Effector CD8-positive, alpha-beta T cell (primary cell): ENCODE data around the gene DEPDC5.

Experiments used
- DNase-seq: peaks from one replicate; lab custom pipeline; 2025; lab: John Stamatoyannopoulos, UW

The DEPDC5 gene

DNA sequence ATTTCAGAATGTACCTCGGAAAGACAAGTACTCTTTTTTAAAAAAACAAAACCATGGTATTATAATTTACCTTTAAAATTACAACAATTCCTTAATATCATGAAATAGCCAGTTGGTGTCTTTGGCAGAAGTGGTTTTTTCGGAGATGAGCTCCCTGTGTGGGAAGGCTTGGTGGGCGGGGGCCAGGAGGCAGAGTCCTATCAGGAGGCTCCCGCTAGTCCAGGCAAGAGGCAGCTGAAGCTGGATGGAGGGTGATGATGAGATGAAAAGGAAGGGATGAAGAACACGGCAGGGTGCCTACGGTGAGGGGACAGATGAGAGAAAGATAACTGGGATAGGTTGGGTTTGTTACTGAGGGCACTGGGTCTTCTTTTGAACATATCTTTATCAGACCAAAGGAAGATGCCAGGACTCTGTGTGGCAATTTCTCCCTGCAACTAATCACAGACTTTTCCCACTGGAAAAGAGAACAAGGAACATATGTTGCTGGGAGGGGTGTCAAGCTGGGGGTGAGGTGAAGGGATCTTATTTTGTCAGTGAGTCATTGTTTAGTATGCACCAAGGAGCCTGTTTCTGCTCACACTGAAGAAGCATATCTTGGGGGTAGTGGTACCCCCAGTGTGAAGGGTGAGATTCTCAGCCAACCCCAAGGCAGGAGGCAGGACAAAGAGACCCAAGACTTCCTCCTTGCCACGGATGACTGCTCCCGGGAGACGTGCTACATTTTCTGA is 99.0 kb downstream of the DEPDC5 start:
- no peak for DNase-seq

DNA sequence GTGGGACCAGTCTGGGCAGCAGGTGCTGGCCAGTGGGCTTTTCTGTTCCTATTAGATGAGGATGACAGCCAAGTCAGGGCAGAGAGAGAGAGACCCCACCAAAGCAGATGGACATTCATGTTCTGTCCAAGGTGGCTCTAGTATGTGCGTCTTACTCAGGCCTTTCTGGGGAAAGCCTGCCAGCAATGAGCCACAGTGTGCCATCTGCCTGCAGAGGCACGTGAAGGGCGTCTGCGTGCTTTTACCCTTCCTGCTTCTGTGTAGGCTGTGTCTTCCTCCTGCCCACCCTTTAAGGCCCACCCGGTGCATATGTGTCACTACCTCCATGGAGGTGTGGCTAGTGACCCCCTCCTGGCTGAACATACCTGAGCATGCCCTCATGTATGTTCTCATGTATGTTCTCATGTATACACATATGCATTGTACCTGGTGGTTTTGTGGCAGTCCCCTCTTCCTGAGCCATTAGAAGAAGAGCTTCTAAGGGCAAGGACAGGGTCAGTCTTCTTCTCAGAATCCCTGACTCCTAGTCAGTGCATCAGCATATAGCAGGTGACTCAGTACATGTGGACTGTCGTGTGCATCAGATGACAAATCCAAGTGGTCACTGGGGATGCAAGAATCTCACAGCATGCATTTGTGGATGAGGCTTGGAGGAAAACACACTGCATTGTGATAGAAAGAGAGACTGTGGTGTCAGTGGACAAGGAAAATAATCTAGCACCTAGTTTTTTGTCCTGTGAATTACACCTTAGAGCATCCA is 100.1 kb downstream of the DEPDC5 start:
- DNase-seq: no peak

DNA sequence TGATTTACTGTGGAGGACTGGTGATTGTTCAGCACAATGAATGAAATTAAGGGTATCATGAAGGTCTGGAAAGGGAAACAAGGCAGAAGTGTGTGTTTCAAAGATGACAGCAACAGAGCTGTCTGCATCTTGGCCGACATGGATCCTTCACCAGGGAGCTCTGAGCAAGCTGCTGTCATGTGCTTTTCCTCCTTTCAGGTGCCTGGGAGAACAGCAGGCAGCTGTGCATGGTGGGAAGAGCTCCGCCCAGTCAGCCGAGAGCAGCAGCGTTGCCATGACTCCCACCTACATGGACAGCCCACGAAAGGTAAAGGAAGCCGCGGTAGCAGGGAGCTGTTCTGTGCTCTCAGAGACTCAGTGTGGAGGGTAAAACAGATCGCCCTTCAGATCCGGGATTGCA is 103.4 kb downstream of the DEPDC5 start:
- no peak for DNase-seq

DNA sequence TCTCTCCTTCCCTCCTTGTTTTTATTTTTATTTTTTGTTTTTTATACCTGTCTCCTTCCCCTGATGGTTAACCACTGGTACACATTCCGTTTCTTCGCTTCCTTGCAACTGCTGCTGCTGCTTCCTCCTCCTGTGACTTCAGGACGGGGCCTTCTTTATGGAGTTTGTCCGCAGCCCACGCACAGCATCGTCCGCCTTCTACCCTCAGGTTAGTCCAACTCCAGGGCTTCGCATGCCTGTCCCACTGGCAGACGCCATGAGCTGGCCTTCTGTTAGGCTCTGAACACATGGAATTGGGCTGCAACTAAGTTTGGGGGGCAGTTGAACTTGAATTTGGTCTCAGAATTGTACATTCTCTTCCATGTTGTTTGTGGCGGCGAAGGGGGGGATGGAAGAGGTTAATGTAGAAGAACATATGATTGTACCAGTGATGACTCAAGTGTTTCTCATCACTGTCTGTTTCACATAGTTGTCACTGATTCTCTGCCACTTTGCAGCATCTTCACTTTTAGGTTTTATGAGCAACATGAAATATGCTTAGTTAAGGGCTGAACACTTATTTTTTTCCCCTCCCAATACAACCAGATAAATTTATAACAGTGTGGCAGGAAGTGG is 107.5 kb downstream of the DEPDC5 start:
- DNase-seq: no peak

DNA sequence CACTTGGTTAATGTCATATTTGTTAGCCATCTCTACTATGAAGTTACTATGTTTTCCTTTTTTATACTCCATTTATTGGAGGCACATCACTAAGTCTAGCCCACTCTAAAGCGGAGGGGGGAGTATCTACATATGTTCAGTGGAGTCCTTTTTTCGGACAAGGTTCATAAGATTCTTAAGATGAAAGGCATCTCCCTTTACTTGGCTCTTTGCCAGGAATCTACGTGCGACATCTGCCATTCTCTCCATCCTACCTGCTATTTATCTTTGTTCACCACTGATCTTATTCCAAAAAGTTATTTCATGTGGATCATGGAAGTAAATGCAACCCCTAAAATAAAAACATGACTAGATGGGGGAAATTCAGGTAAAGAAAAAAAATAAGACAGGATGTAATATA is 113.1 kb downstream of the DEPDC5 start:
- DNase-seq: no peak

DNA sequence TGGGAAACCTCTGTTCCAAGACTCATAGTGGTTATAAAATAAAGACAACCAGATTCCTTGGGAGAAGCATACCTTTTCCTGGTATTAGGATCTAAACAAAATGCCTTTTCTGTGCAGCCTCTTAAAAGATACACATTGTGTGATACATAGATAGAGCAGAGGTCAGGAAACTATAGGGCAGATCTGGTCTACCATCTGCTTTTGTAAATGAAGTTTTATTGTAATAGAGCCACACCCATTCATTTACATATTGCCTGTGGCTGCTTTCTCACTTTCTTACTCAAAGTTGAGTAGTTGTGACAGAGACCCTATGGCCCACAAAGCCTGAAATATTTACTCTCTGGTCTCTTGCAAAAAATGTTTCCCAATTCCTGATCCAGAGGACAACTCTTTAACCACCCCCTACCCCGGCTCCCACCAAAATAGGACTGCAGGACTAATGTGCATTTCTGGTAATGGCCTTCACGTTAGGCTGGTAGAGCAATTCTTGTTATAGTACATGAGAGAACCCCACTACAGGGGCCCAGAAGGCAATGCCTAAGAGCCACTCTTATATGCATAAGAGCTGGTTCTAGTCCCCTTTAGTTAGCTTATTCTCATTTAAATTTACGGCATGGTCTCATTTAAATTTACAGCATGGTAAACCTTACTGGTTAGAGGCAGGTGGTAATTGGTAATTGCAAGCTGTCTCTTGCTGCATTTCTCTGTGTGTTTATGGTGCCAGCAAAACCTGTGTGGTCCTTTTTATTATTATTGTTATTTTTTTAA is 113.8 kb downstream of the DEPDC5 start:
- no peak for DNase-seq

DNA sequence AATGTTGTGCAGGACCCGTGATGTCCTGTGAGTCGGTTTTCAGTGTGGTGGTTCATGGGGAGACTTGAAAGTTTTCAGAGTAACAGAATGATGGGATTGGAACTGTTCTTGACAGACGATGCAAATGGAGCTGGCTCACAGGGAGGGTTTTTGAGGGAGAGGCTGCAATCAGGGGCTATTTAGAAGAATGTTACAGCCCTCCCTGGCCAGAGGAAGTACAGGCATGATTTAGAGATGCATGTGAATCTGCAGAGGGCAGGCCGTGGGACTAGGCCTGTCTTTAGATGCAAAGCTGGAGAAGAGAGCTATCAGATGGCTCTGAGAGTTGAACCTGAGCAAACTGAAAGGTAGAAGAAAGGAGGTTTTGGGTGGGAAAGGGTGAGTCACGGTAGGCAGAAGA is 115.9 kb downstream of the DEPDC5 start:
- DNase-seq: no peak

DNA sequence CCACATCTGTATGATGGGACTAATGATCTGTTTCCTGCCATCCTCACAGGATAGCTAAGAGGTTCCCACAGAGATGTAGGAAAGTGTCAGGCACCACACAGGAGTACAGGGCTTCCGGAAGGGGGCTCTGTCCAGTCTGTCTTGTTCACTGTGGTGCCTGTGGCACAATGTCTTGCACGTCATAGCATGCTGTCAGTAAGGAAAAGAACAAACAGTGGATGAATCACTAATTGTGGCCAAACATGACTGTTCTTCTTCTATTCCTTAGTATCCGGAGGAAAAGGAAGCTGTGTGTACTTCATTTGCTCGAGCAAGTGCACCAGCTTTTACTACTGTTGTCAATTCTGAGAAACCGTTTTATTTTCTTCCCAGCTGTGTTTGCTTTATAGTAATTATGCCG is 117.1 kb downstream of the DEPDC5 start:
- DNase-seq: no peak

DNA sequence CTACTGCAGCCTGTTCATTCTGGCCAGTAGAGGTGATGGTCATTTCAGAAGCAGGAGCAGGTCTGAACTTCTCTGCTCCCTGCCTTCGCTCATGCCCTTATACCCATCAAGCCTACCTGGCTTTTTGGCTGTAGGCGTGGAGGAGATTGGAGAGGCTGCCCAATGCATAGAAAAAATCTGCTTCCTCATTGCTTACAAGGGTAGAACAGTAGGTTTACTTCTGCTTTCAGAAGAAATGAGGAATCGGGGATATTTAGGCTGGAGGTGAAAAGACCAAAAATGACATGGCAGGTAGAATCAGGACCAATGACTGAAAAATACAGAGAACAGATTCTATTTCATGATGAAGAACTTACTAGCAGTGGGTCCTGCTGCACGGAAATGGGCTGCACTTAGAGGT is 117.7 kb downstream of the DEPDC5 start:
- DNase-seq: no peak

DNA sequence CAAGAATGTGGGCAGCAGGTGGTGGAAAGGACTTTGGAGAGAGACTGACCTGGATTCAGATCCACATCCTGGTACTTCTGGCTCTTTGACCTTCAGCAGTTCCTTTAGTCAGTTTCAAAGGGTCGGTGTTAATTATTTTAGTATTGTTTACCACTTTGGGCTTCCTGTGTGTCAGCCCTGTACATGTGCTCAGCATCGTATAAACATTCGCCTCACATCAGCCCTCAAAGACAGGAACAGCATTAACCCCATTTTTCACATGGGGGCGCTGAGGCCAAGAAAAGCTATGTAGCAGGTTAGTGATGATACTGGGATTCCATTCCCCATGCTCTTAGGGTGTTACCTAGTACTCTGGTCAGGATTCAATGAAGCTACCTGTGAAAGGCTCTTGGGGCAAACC is 118.4 kb downstream of the DEPDC5 start:
- DNase-seq: no peak

DNA sequence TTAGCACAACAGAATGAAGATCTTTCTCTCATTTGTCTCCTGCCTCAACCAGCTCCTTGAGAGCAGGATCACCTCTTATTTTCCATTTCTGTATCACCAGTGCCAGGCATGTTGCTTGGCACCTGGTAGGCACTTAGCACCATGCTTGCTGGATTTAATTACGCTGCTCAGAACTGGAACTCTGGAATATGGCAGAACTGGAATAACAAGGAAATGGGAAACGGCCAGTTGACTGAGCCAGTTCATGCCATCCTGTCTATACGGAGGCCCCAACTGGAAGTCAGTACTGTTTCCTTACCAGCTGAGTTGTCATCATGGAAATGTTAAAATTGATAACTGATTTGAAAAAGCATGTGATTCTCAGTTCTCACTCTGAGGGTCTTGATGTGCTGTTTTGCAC is 121.0 kb downstream of the DEPDC5 start:
- no peak for DNase-seq

DNA sequence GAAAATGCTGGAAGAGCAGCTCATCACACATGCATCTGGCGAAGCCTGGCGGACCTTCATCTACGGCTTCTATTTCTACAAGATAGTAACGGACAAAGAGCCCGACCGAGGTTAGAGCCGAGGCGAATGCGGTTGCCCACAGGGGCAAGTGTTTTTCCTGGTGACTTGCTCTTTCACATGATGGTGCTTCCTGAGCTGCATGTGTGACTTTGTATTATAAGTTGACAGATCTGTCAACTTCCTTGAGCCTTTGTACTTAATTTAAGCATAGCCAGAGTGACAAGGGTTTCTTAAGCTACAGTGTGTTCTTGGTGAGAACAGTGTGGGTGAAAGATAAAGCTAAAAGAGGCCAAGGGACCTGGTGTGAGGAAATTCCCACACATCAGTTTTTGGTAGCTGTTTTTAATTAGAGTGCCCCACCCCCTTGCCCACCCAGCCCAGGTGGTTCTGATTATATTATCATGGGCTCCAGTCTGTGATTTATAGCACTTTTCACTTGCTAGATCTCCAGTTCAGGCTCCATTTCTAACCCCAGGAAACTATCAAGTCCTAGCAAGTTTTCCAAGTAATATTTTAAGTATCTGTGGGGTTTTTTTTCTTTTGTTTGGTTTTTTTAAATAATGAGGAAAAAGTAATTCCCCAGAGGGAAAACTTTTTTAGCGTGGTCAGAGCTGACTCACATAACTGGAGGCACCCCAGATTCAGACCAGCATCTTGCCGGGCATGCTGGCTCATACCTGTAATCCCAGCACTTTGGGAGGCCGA is 122.5 kb downstream of the DEPDC5 start:
- no peak for DNase-seq

DNA sequence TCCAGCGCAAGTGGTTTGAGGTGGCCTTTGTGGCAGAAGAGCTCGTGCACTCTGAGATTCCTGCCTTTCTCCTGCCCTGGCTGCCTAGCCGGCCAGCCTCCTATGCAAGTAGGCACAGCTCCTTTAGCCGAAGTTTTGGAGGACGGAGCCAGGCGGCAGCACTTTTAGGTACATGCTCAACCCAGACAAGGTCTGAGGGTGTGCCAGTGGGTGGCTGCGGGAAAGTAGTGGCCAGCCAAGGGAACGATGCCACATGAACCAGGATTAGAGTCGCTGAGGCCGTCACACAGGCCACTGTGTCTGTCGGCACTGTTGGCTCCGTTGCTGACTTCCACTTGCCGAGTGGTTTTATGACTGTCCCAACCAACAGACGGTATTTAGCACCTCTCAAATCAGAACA is 125.8 kb downstream of the DEPDC5 start:
- no peak for DNase-seq

DNA sequence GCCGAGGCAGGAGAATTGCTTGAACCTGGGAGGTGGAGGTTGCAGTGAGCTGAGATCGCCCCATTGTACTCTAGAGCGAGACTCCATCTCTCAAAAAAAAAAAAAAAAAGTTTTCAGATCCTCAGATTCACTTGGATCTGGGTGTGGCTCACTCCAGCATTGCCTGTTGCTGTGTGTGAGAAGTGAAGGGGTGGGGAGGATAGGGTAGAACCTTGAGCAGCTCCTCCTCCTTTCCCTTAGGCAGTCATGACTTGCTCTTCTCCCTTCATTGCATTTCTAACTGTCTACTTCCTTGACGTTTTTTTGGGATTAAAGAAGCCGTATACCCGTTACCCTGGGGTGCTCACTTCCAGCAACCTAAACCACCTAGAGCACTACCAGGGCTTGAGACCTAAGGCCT is 127.4 kb downstream of the DEPDC5 start:
- no peak for DNase-seq

DNA sequence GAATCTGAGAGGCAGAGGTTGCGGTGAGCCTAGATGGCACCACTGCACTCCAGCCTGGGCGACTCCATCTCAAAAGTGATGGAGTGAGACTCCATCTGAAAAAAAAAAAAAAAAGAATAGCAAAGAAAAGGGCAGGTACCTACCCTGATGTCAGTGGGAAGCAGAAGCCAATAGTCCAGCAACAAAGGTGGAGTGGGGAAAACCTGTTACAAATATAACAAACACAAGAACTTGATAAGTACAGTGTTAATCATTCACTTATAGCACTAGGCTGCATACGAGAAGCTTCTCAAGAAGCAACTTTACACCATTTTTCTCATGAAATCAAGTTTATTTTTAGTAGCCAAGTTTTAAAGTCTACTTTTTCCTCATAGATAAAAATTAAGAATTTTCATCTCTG is 128.0 kb downstream of the DEPDC5 start:
- no peak for DNase-seq

DNA sequence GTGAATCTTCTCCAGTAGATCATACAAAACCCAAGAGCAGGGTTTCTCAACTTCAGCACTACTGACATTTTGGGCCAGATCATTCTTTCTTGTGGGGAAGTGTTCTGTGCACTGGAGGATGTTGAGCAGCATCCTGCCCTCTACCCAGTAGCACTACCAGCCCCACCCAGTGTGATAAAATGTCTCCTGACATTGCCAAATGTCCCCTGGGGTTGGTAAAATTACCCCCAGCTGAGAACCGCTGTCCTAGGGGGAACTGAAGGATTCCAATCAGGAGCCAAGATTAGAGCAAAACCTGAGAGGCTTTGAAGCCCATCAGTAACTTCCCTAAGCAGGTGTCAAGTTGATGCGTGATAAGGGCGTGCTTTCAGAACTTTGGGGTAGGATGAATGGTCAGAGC is 129.2 kb downstream of the DEPDC5 start:
- no peak for DNase-seq

DNA sequence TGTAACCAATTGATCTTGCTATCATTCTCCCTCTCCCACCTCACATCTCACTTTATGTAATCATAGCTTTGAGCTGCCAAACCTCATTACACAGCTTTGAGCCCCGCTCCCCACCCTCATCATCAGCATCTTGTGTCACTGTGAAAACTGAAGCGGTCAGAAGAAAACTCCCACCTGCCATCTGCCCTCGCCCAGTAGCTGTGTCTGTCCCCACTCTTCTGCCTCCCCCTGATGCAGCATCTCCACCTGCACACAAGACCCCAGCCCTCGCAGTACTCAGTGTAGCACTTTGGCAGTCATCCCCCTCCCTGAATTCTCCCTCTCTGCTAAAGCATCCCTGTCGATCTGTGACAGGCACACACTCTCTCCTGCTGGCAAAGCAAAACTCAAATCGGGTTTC is 130.2 kb downstream of the DEPDC5 start:
- no peak for DNase-seq

DNA sequence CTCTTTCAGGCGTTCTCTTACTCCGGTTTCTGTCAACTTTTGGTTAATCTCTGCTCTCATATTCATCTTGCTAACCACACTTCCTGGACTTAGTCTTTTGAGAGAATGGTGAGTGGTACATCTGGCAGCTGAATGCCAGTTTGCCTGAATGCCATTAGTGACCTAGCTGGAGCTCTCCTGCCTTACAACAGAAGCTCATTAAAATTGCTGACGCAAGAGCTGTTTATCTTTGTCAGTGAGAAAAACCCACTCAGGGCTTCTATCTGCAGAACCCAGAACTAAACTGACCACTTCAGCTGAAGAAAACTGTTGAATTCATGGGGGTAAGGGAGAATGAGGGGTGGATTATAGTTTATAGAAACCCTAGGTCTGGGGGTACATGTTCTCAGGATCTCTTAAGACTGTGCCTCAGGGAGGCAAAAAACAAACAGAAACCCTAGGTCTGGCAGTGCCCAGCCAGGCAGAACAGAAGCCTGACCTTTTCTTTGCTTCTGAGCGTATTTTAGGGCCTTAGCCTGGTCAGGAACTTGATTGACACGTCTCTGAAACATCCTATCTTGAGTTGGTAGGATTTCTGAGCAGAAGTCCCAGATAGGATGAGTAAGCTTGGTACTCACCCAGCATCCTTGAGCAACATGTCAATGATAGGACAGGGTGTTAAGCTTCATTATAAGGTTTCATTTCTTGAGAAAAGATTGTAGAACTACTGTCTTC is 137.7 kb downstream of the DEPDC5 start:
- DNase-seq: no peak

DNA sequence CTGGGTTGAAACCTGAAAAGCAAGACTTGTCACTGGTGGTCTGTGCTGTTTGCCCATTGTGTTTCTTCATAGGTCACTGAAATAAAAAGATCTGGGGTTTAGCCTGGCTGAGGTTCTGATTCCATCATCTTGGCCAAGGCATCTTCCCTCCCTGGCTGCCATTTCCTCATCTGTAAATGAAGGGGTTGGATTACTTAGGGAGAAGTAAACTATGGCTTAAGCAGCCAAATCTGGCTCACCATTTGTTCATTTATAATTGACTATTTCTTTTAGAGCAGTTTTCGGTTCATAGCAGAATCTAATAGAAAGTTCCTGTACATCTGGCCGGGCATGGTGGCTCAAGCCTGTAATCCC is 138.2 kb downstream of the DEPDC5 start:
- DNase-seq: no peak

DNA sequence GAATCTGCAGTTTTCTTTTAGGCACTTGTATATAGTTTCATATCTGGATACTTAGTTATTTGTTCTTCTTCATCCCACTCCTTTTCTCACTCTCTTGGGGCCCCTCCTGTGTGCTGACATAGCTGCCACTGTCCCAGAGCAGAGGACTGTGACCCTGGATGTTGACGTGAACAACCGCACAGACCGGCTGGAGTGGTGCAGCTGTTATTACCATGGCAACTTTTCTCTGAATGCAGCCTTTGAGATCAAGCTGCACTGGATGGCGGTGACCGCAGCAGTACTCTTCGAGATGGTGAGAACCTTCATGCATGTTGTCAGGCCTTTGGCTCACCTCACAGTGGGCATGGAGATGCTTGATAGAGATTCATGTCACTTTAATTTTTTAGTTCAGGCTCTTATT is 139.6 kb downstream of the DEPDC5 start:
- no peak for DNase-seq

DNA sequence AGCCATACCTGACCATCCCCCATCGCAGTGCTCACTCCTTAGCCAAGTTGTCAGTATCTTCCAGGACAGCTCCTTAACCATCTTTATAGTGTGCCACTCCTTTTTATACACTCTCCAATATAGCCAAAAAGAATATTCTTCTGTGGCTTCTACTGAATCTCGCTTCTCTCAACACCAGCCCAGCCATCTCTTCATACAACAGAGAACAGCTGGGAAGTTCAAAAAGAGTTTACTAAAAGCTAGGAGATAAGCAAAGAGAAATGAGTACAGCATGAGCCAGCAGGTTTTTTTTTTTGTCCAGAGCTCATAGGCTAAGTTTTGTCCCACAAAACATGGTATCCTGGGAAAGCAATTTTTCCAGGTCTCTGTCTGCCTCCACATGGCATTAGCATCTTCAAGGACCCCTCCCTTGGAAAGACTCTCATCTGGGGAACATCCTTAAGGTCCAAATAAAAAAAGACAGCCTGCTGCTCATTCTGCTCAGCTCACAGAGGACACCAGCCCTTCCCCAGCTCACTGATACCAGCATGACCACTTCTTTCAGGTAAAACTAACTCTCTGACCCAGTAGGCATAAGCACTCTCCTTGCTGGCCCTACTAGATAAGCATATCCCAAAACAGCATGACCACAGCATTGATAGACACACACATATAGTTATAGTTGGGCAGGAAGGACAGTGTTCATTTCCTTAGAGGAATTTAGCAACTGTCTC is 141.7 kb downstream of the DEPDC5 start:
- no peak for DNase-seq
